Measurements from ENCODE around the gene KLHL17.
"Not testable (repeated sequence)": the region's sequence is repeated elsewhere in the genome, so short reads cannot be mapped to it uniquely, and the experiment has no call there.

DNA sequence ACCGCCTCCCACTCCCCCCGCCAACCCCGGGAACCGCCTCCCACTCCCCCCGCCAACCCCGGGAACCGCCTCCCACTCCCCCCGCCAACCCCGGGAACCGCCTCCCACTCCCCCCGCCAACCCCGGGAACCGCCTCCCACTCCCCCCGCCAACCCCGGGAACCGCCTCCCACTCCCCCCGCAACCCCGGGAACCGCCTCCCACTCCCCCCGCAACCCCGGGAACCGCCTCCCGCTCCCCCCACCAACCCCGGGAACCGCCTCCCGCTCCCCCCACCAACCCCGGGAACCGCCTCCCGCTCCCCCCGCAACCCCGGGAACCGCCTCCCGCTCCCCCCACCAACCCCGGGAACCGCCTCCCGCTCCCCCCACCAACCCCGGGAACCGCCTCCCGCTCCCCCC is 16.4 kb downstream of the KLHL17 start:
- not testable (repeated sequence) for TF ChIP-seq POLR2A (IDR thresholded peaks at IDR 0.05; ENCODE audit: low read depth, low read length); POLR2AphosphoS5 (IDR thresholded peaks at IDR 0.05; ENCODE audit: low read depth, low read length); TAF1 (IDR thresholded peaks at IDR 0.05; ENCODE audit: low read depth, low read length); PAX5 (IDR thresholded peaks at IDR 0.05; ENCODE audit: insufficient read depth, low read length, severe bottlenecking); POU2F2 (IDR thresholded peaks at IDR 0.05; ENCODE audit: low read depth, low read length)
